Heart right ventricle (tissue), 16 donors: ENCODE measurements around the gene LRRC71. TPM values are rescaled to one million over a fixed set of nuclear protein-coding genes. Genes with fewer than 3 reads are reported as not detected.
A peak's percentile ranks its signal among the peaks of the same experiment; 100 is the strongest.

Experiments used
- ATAC-seq, 8 donors: fragments of 200-7000 bp; cut with Tn5 transposase; one replicate each; pipeline ENCODE4 v1.9.1; 2020; ENCODE audit warnings: mild to moderate bottlenecking in 8 of 8, moderate library complexity in 8 of 8, moderate number of reproducible peaks in 1 of 8
- DNase-seq, 2 donors: peaks; one replicate each; pipeline ENCODE4 v3.0.0-alpha.2; 2020
- H3K27ac ChIP-seq, 10 donors: fragments of 200-600 bp; sonication (generic) in 2 of 10; one replicate each; pipeline versions ENCODE4 v1.5.0 to v1.8.0; 2020 to 2022; ENCODE audit warnings: mild to moderate bottlenecking in 3 of 10
- H3K27me3 ChIP-seq, 7 donors: fragments of 200-600 bp; one replicate each; pipeline ENCODE4 v1.8.0; 2021 to 2022; ENCODE audit warnings: mild to moderate bottlenecking in 2 of 7
- H3K36me3 ChIP-seq, 9 donors: fragments of 200-600 bp; sonication (generic) in 1 of 9; one replicate each; pipeline versions ENCODE4 v1.5.0 to v1.8.0; 2020 to 2022; ENCODE audit warnings: mild to moderate bottlenecking in 2 of 9
- H3K4me1 ChIP-seq, 9 donors: fragments of 200-600 bp; sonication (generic) in 1 of 9; one replicate each; pipeline versions ENCODE4 v1.5.0 to v1.8.0; 2020 to 2022; ENCODE audit warnings: mild to moderate bottlenecking in 4 of 9
- H3K4me3 ChIP-seq, 10 donors: fragments of 200-600 bp; sonication (generic) in 2 of 10; one replicate each; pipeline versions ENCODE4 v1.5.0 to v1.8.0; 2020 to 2022; ENCODE audit warnings: mild to moderate bottlenecking in 7 of 10, moderate library complexity in 2 of 10
- H3K9me3 ChIP-seq, 11 donors: fragments of 200-600 bp in 10 of 11; sonication (generic) in 2 of 11; one replicate each; pipeline versions ENCODE4 v1.5.0 to v1.8.0; 2013 to 2022; ENCODE audit warnings: mild to moderate bottlenecking in 2 of 11, control low read depth in 1 of 11, moderate library complexity in 1 of 11
- CTCF ChIP-seq, 9 donors: fragments of 200-600 bp; sonication (generic) in 2 of 9; IDR thresholded peaks; one replicate each; pipeline versions ENCODE4 v1.5.0 to v1.8.0; 2021 to 2022; ENCODE audit warnings: antibody characterized with exemption in 9 of 9, mild to moderate bottlenecking in 5 of 9, moderate library complexity in 1 of 9
- WGBS, 2 donors: extraction: QIAGEN DNeasy Blood & Tissue Kit; methylation state at CpG; one replicate each; pipeline ENCODE4 v1.1.7; 2013; ENCODE audit warnings: inconsistent platforms in 1 of 2; 5-methylcytosine and 5-hydroxymethylcytosine counted together
- intact Hi-C, 10 donors: fragments of 100-400 bp; cut with DNase I; formaldehyde crosslinking; loops; one replicate each; pipeline versions ENCODE4 v1.11.1 to v1.14.2; 2022
- polyA plus RNA-seq, 2 donors: library from polyadenylated mRNA; stranded (reverse); fragments of 200-250 nt; gene quantifications; one replicate each; pipeline ENCODE4 v1.2.3, GENCODE V29; 2013
- total RNA-seq, 10 donors: library from RNA; stranded (reverse); fragmentation: NEBNext Ultra II Directional in 3 of 10; extraction: Animal tissue kit (Norgen Biotek cat#: 25700) in 3 of 10; gene quantifications; one replicate each; pipeline versions ENCODE4 v1.2.1 to v1.2.4, GENCODE V29; 2021 to 2023
- donor health status: Arrhythmogenic right ventricular cardiomyopathy.
- donor health status: ischemic (EF 13 %, LVEDD 7.1; RV severe dilation, severe dysfunction).
- donor health status: healthy with polysubstance abuse.
- donor health status: DM: no; HTN: yes; CAD: no.
- donor health status: DM: no; HTN: no; CAD: no.
- donor health status: ischemic (EF 25% LVEDD 6.9; RV normal size, moderate dysfunction).
- donor health status: ischemic (EF 25% LVEDD 5.7; RV mildly dilated, moderate dysfunction).
- donor health status: healthy.
- donor health status: DM: yes; HTN: yes; CAD: no.
- donor health status: Ischemic cardiomyopathy.
- donor health status: ischemic (EF 35%, LVEDD 5.7; RV mildly dilated, moderate dysfunction).
- donor health status: nonischemic (EF 11% LVEDD 7.7; RV severe dilation, severe dysfunction).
- donor health status: DM: yes; HTN: yes; CAD: no.
- donor health status: PGD.
- donor health status: ischemic (EF 29% LVEDD 5.4; RV normal size, mild dysfunction).
- donor health status: nonischemic (EF 23%, LVEDD 6.1; RV moderate dilation, normal function).

The LRRC71 gene
- total and polyA plus RNA-seq, 12 donors: 0.06 to 0.51 (median 0.35) TPM; not detected in 7

- peaks cover 0 to 30% (median 9%) of the 10 kb centered on the region in 7 donors for H3K27me3 ChIP-seq
- 61 to 63% methylated on average over 14 of the region's 14 CpGs for WGBS, 2 donors
- ATAC-seq: no peak
- DNase-seq: no peak
- TF ChIP-seq CTCF (IDR thresholded peaks at IDR 0.05): no peak
- H3K36me3 ChIP-seq: no peaks in the 10 kb centered on the region
- H3K27ac ChIP-seq: peak overlapping the region; percentile 54 to 98 (median 93)
- intact Hi-C loops: loop anchor here in 1 of 10 donors (10.0 kb wide), 1 partner anchor 232 kb away; no protein-coding TSS in a partner anchor
- peaks cover 36 to 95% (median 91%) of the 10 kb centered on the region in 9 donors for H3K4me1 ChIP-seq
- H3K4me3 ChIP-seq: peak overlapping the region in 8 of 10 donors; percentile 9 to 82 (median 28)
- H3K9me3 ChIP-seq: no peaks in the 10 kb centered on the region
Measured at GRCh38 chr1:156897078-156897825, 23.2 kb upstream of the LRRC71 start.

DNA sequence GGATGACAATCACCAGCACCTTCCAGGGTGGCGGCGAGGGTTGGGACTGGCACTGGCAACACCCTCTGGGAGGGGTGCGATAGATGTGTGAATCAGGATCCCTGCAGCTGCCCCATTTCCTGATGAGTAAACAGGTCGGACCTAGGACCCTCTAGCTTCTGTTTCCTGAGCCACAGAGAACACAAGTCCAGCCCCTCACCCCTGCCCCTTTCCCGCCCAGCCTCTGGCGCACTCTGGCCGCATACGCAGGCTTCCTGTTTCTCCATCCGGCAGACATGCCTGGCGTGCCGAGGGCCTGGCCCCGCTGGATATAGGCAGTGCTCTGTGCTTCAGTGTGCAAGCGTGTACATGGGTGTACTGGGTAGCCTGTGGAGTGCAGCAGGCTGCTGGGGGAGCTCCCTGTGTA is 22.3 kb upstream of the LRRC71 start:
- no peak for TF ChIP-seq CTCF (IDR thresholded peaks at IDR 0.05)
- no peaks in the 10 kb centered on the region for H3K9me3 ChIP-seq
- H3K4me1 ChIP-seq: peaks cover 33 to 96% (median 91%) of the 10 kb centered on the region in 9 donors
- H3K27ac ChIP-seq: peak overlapping the region; percentile 54 to 98 (median 93)
- DNase-seq: peak; percentile 66 to 76
- peak; percentile 38 to 66 (median 50) for ATAC-seq
- intact Hi-C loops: loop anchor here in 1 of 10 donors (10.0 kb wide), 1 partner anchor 233 kb away; no protein-coding TSS in a partner anchor
- no peaks in the 10 kb centered on the region for H3K36me3 ChIP-seq
- H3K4me3 ChIP-seq: peak overlapping the region in 7 of 10 donors; percentile 9 to 64 (median 30)
- peaks cover 0 to 21% (median 7%) of the 10 kb centered on the region in 7 donors for H3K27me3 ChIP-seq
- 24 to 37% methylated on average over 9 to 13 of the region's 13 CpGs for WGBS, 2 donors

DNA sequence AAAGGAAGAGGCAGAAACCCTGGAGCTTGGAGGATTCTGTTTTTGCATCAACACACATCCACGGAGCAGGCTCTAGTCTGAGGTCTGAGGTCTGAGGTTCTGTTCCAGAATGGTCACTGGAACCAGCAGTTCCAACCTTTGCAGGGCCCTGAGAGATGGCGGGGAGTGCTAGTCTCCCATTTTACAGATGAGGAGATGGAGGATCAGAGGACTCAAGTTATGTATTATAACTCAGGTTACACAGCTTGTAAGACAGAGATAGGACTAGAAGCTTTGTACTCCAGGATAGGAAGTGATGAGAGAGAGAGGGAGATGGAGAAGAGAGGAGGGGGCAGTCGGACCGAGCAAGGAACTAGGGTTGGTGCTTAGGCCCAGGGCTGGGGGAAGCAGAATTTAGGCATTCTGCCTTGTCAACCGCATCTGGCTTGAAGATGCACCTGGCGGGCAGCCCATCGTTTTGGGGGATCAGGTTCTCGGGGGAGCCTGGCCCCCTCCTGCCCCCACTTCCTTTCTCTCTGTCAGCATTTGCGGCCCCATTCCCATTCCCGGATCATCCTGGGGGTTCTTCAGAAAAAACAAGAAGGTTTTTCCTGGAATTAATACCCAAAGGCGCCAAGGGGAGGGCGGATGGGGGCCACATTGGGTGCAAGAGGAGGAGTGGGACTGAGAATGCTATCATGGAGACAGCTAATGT is 21.3 kb upstream of the LRRC71 start:
- no peak for DNase-seq
- peaks cover 32 to 100% (median 93%) of the 10 kb centered on the region in 9 donors for H3K4me1 ChIP-seq
- H3K4me3 ChIP-seq: peak overlapping the region in 2 of 10 donors; percentile 40 to 64
- no peak for TF ChIP-seq CTCF (IDR thresholded peaks at IDR 0.05)
- H3K9me3 ChIP-seq: no peaks in the 10 kb centered on the region
- intact Hi-C loops: loop anchor here in 1 of 10 donors (10.0 kb wide), 1 partner anchor 234 kb away; no protein-coding TSS in a partner anchor
- 71% methylated on average over 12 of the region's 12 CpGs for WGBS, 2 donors
- peak overlapping the region in 9 of 10 donors; percentile 36 to 98 (median 92) for H3K27ac ChIP-seq
- peaks cover 0 to 11% (median 0%) of the 10 kb centered on the region in 7 donors for H3K27me3 ChIP-seq
- no peaks in the 10 kb centered on the region for H3K36me3 ChIP-seq
- no peak for ATAC-seq
